GM19328 (cell line): ENCODE data around the gene RAI1.

Experiments used
- ATAC-seq: cut with Tn5 transposase; IDR thresholded peaks from one replicate; pipeline ENCODE4 v1.9.1; 2021; ENCODE audit warnings: mild to moderate bottlenecking, moderate library complexity; ENCODE audit not compliant: unreplicated experiment

Gene RAI1

DNA sequence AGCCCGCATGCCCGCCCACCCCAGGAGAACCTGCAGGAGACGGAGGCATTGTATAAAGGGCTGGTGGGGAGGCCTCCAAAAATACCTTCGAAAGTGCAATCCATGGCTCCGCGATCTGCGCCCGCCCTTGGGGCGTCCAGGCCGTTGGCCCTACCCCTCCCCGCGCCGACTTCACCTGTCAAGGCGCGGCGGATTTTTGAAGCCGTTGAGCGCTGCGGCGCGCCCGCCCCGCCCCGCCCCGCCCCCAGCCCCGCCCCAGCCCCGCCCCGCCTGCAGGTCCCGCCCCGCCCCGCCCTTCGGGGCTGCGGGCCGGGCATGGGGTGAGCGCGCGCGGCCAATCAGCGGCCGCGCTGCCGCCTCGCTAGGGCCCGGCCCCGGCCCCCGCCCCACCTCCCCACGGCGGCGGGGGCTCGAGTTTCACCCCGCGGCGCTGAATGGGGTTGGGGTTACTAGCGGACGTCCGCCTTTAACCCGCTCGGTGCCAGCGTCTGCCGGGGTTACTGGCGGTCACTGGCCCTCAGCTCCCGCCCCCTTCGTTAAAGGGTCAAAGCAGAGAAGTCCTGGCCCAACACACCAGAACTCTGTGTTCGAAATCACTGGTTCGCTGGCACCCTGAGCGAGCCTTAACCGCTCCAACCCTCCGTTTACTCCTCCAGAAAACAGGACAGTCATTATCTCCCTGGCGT is 142.3 kb downstream of the RAI1 start:
- ATAC-seq = peak; percentile 68

DNA sequence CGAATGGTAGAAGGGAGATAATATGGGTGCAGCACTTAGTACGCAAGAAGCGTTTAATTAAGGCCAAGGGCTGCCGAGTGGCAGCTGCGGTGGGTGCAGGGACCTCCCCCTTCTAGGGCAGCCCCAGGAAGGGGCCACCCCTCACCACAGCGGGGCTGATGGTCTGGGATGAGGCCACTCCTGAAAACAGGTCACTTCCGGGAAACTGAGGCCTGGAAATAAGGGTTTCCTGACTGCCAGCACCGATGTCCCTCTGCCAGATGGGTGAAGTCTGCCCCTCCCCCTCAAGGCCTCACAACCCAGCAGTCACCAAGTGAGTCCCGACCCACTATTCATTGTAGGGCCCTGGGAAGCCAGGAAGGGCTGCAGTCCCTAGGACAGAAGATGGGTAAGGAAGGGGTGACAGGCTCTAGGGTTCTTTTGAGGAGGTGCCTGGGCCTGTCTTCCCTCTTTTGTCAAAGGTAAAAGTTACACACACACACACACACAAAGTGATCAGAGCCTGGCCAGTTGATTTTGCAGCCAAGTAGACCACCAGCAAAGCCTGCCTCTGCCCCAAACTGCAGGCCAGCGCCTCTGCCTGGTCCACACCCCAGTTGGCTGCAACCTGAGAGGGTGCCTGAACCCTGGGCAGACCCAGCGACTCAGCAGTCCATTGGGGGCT is 143.0 kb downstream of the RAI1 start:
- peak; percentile 5 for ATAC-seq

DNA sequence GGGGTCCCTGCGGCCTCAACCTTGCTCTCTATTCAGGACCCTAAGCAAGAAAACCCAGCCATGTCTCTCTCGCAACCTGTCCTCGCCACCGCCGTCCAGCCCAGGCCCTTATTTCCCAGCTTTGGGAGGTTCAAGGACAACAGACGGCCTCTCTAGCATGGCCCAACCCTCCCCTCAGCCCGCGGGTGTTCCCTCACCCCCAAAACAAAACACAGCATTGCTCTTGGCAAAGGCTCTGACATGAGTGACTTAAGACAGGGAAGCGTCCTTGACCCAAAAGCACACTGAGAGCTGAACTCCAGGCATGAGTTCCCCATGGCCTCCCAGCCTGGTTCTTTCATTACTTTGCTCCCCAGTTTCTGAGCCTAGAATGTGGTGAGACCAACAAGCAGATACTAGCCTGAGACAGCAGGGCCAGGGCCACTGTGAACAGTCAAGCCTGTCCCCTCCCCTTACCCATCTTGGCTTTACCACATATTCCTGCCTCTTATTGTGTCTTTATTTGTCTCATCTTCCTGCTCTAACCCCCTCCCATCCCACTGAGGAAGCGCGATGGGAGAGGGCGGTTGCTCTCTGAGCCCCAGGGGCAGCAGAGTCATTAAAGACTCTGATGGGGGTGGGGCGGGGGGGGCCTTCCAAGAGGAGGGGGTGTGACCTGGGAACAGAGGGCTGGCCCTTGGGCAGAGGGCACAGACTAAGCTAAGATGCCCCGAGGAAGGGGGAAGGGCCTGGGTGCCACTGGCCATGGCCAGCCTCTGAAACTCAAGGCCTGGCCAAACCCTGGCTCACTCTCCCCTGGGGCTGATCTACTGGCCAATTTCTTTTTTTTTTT is 143.7 kb downstream of the RAI1 start:
- no peak for ATAC-seq

DNA sequence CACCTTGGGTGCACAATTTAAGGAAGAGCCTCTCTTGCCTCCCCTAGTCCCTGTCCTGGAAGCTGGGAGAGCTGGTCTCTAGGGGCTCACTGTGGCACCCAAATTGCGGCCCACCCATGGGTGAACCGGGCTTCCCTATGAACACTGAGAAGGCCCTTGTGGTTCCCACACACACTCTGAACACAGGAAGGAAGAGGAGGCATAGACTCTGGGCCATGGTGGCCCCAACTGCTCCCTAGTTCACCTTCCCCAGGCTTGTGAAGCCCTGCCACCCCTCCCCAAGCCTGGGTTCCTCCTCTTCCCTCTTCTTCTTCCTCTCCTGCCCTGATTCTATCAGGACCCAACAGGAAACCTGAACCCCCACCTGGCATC is 145.1 kb downstream of the RAI1 start:
- ATAC-seq = no peak

DNA sequence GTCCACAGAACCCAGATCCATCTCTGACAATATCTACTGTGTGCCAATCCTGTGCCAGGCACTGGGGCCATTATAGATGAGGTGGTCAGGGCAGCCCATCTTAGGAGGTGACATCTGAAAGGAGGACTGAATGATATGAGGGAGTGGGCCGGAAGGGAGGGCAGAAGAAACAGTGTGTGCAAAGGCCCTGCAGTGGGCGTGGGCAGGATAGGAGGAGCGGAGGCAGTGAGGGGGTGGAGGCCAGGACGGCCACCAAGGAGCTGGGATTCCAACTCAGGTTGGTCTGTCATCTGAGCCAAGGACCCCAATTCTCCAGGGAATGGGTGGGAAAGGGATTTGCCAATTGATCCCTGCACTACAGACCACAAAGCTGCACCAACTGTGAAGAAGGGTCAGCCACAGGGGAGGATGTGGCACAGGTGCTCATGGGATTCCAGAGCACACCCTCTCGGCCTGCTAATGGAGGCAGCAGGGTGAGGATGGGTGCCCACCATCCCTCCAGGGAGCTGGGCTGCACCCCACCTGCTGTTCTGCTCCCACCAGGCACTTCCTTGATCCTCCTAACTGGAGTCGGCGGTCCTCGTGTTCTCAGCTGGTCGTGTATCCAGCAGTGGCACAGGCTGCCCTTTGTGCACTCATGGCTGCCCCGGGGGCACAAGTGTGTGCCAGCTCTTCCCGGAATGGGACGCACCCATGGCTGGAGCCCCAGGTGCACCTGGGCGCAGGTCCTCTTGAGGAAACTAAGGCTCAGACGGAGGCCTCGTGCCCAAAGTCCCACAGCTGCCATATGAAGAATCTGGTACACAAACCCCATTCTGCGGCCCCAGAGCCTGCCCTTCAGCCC is 145.9 kb downstream of the RAI1 start:
- no peak for ATAC-seq

DNA sequence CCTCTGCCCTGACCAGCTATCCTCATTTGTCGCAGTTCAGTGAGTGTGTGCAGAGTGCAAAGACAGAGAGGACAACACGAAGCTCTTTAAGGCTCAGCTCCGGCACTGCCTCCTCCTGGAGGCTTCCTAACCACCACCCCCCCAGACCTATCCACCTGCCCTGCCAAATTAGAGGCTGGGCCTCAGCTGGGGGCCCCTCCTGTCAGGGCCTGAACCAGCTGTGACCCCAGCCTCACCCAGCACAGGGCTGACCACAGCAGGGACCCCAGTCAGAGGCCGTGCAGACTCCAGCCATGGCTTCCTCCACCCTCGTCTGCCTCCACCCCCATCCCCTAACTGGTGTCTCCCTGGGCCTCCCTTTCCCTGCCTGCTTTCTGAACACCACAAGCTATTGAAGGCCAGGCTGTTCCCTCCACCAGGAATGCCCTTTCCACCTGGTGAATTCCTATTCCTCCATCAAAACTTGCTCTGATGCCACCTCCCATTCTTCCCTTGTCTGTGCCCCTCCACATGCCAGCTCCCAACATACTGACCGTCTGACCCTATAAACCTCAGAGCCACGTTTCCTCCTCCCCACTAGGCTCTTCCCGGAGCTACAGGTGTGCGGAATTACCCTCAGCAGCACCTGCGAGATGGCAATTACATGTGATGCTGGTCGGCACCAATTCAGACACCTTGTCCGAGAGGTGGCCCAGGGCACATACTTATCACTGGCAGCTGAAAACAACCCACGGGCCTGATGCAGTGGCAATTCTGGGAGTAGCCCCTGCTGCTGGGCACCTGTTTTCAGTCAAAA is 146.8 kb downstream of the RAI1 start:
- ATAC-seq = no peak

DNA sequence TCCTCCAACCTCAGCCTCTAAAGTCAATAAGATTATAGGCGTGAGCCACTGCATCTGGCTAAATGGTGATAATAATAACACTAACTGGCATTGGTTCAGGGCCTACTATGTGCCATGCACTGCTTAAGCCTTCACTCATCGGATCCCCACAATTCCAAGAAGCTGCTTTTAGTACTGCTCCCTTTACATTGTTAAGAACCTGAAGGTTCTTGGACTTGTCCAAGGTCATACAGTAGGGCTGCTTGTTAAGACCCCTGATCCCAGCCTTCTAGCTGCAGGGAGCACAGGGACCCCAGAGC is 149.0 kb downstream of the RAI1 start:
- ATAC-seq = no peak

DNA sequence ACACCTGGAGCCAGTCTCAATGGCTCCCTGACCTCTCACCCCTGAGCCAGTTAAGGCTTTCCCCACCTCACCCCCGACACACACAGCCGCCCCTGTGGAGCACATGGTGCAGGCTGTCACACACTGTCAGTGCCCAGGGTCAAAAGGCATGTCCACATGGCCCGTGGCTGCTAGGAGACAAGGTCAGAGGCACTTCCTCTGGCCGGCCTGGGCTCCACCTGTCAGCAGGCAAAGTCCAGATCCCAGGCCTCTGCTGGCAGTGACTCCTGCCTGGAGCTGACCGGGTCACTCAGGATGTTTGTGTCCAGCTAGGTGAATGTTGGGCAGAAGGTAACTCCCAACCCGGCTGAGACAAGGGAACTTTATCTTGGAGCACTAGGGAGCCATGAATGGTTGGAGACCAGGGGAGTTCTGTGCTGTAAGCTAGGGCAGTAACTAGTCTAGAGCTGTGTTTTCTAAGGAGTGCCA is 149.5 kb downstream of the RAI1 start:
- ATAC-seq = no peak

DNA sequence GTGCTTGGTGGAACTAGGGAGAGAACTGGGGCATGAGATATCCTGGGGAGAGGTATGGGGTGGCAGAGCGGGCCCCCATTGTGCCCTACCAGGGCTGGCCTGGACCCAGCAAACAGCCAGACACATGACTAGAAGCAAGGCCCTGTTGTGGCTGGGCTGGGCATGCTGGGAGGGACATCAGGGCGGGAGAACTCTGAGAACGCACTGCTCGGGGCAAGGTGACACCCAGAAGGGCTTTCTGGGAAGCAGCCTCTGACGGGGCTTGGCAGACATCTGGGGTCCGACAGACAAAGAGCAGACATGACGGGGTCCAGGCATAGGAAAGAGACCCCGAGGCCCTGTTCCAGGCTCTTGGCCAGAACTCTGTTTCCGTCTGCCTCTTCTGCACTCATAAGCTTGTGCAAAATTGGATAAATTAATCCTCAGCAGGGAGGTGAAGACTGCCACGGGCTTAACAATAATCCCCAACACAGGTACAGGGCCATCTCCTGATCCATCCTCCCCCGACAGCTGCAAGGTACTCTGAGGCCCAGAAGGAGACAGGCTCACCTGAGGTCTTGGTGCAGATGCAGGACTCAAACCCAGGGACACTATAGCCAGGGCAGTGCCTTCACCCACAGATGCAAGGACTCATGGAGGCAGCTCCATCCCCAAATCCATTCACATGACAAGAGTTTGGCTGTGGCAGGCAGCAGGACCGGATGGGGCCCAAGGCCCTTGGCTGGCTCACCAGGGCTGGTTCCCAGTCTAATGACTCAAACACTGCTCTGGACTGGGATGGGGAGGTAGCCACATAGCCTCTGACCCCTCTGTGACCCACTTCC is 150.2 kb downstream of the RAI1 start:
- no peak for ATAC-seq

DNA sequence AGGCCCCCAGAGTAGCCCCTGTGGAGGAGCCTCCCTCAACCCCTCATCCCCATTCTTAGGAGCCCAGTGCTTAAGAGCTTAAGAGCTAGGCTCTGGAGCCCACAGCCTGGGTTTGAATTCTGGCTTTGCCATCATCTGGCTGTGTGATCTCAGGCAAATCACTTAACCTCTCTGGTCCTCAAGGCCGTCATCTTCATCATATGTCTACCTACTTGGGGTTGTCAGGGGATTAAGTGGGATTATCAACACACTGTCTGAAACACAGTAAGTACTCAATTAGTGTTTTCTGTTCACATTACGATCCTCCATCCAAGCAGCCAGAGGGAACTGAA is 150.7 kb downstream of the RAI1 start:
- no peak for ATAC-seq

DNA sequence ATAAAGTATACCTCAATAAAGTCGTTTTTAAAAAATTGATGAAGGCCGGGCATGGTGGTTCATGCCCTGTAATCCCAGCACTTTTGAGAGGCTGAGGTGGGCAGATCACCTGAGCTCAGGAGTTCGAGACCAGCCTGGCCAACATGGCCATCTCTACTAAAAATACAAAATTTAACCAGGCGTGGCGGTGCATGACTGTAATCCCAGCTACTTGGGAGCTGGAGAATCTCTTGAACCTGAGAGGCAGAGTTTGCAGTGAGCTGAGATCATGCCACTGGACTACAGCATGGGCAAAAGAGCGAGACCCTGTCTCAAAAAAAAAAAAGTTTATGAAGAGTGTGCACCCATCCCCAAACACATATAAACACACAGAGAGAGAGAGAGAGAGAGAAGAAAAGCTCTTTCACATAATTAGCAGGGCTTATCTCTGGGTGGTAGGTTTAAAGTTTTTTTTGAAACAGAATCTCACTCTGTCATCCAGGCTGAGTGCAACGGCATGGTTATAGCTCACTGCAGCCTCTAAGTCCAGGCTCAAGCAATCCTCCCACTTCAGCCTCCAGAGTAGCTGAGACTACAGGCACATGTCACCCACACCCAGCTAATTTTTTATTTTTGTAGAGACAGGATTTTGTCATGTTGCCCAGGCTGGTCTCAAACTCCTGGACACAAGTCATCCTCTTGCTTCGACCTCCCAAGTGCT is 152.6 kb downstream of the RAI1 start:
- no peak for ATAC-seq

DNA sequence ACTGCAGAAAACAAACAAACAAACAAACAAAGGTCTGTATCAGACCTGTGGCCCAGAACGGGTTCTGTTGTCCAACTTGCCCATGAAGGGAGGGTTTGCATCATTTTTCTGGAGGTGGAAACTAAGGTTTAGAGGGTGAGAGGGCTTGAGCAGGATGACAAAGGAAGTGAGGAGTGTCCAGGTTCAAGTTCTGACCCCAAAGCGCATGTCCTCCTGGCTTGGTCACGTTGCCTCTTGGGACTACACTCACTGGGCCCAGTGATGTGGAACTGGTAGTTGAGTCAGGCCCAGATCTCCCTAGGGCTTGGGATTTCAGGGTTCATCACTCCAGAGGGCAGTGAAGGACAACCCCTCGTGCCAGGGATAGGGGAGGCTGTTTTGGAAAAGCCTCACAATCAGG is 153.7 kb downstream of the RAI1 start:
- ATAC-seq = no peak

DNA sequence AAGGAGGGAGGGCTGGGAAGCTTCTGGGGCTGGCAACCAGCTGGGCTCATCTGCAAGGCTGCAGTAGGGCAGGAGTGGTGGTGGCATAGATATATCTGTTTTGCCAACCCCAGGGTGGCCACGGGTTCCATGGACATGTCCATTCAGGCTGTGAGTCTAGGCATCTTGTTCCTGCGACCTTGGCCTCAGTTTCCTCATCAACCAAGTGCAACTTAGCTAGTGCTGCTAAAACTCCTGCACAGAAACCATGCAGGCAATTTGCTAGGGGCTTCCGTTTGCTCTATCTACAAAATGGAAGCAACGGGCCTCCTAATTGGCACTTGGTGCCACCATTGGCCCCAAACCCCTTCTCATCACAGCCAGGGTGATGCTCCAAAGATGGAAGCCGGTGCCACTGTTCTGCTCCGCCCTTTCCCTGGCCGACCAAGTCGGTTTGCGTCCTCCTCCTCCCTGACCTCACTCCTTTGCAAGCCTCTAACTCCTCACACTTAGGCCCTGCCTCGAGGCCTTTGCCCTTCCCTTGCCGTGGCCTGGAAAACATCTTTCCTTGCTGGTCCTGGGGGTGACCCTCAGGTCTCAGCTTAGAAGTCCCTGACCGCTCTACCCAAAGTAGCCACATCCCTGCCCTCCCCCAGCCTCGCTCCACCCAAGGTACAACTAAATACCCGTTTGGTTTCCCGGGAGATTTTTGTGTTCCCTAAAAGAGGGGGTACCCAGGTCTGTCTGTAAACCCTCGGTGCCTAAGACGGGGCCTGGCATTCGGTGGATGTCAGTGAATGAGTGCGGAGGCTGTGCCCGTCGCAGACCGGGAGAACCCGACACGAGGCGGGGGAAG is 154.4 kb downstream of the RAI1 start:
- no peak for ATAC-seq

DNA sequence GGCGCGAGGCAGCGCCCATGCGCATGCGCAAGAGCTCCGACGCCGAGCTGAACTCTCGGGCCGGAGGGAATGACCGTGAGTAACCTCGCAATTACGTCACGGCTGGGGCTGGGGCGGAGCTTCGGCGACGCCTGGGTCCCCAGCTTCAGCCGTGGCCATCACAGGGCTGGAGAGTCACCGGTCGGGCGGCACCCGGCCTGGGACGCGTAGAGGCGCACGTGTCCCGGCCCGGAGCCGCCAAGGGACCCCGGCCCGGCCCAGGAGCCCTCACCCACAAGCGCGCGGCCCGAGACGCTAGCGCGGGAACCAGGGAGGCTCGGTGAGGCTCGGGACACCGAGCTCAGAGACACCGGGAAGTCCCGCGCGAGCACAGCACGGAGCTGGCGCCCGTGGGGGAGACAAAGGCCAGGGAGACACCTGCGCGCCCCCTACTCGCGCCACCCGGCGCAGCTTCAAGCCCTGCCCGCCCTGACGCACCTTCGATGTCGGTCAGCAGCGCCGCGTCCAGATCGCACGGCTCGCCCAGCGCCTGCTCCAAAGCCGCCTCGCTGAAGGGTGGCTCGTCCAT is 155.1 kb downstream of the RAI1 start:
- peak; percentile 54 for ATAC-seq

DNA sequence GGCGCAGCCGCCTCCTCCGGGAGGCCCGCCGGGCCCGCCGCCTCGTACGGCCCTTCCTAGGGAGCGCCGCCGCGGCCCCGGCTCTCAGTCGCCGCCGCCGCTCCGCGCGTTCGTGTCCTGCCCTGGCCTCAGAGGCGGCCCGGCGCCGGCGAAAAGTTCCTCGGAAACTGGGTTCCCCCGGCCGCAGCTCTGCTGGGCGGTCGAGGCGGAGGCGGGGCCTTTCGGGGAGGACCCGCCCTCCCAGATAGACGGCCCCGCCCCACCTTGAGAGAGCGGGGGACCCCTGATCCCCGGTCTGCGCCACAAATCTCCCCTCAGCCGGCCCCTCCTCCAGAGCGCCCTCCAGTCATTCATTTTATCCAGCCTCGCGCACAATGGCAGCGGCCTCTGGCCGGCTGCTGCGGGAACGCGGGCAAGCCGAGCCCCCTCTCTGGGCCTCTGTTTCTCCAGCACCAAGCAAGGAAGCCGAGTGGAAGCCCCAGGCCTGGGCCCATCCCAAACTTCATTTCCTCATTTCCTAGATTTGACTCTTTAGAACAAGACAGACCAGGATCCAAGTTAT is 155.6 kb downstream of the RAI1 start, which contains the start of gene SREBF1:
Gene SREBF1, minus strand, starts transcription at position 169 of the 562 bp plus-strand sequence. CDS start 169 bp downstream, outside the sequence.
- peak; percentile 27 for ATAC-seq

DNA sequence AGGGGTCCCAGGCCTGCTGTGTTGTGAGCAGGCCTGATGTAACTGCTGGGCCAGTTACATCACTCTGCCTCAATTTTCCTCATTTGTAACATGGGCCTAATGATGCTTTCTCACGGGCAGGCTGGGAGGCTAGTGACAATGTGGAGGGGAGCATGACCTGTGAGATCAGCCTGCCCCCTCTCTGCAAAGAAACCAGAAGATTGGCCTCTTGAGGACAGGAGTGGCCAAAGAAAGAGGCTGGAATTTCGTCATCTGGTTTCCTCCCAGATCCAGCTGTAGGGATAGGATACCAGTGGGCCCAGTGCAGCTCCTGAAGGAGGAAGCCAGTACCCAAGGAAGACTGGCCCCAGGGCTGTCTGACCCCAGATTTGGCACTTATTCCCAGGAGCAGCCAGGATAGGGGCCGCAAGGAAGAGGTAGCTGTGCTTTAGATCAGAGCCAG is 156.1 kb downstream of the RAI1 start:
- ATAC-seq = no peak
